ENCODE data around the gene PRSS27. TPM values are rescaled to one million over a fixed set of nuclear protein-coding genes. Genes with fewer than 3 reads are reported as not detected.

The PRSS27 gene
- total and polyA plus RNA-seq, 2 of the 4 experiments (the other 2 are of a cell fraction): under 0.01 to 0.58 TPM

GRCh38 chr16:2761472-2761871 lies 41.4 kb upstream of the PRSS27 start:
- Histone ChIP-seq H3K4me1 (ENCODE audit: control insufficient read depth, insufficient read depth, low read length) (no peaks in the 10 kb centered on the region), H3K18ac (ENCODE audit: low read depth, low read length) (no peak overlapping the region), H3K79me1 (ENCODE audit: low read depth in 1 of 2, low read length in 2 of 2) (peaks cover 55 to 91% of the 10 kb centered on the region in 2 experiments), H2AK5ac (ENCODE audit: low read depth, low read length) (no peak overlapping the region), H3K23ac (ENCODE audit: low read depth, low read length) (no peak overlapping the region), H2BK20ac (ENCODE audit: low read depth, low read length) (no peak overlapping the region), H3K36me3 (ENCODE audit: control insufficient read depth, insufficient read depth, low read length) (peaks cover 86% of the 10 kb centered on the region), H3K9me1 (ENCODE audit: insufficient read depth, low read length) (peaks cover 6% of the 10 kb centered on the region), H2BK5ac (ENCODE audit: low read depth, low read length, poor library complexity, severe bottlenecking) (no peak overlapping the region), H2BK15ac (ENCODE audit: low read depth, low read length) (no peak overlapping the region), H3K27me3 (ENCODE audit: control insufficient read depth, insufficient read depth, low read length) (no peaks in the 10 kb centered on the region), H4K91ac (ENCODE audit: insufficient read depth, low read depth, low read length) (no peak overlapping the region), H3K9me3 (ENCODE audit: control insufficient read depth, insufficient read depth, low read length) (no peaks in the 10 kb centered on the region; the same call in 1 of the 2 replicates), H3K14ac (replicated peaks; ENCODE audit: low read depth, low read length) (no peak overlapping the region), H3K4me3 (ENCODE audit: insufficient read depth, low read depth, low read length) (no peak overlapping the region), H4K20me1 (ENCODE audit: insufficient read depth, low read length) (peaks cover 81% of the 10 kb centered on the region), H3K56ac (ENCODE audit: extremely low read depth, insufficient read depth, low read length) (no peak overlapping the region), H2BK120ac (ENCODE audit: low read depth, low read length) (no peak overlapping the region), H3K4me2 (ENCODE audit: low read depth, low read length) (no peak overlapping the region), H4K5ac (ENCODE audit: low read depth, low read length) (no peak overlapping the region), H4K8ac (ENCODE audit: low read depth in 2 of 2, low read length in 2 of 2) (no peak overlapping the region), H3K4ac (ENCODE audit: low read depth, low read length) (no peak overlapping the region), H2AFZ (replicated peaks; ENCODE audit: low read length, poor library complexity) (no peak overlapping the region), H3K27ac (ENCODE audit: insufficient read depth, low read length) (no peak overlapping the region), H2AK9ac (replicated peaks; ENCODE audit: low read depth, low read length, poor library complexity) (no peak overlapping the region), H3K9ac (ENCODE audit: low read depth, low read length) (no peak overlapping the region)
- no peak for ATAC-seq (ENCODE audit: low read depth)
- ChIA-PET CTCF (no interaction called here), POLR2A (ENCODE audit: unreplicated experiment) (no interaction called here)
- no peak for TF ChIP-seq USF2 (IDR thresholded peaks at IDR 0.05; ENCODE audit: low read depth, low read length)
- no peak for TF ChIP-seq FOS (IDR thresholded peaks at IDR 0.05; ENCODE audit: low read depth, low read length)
- no peak for TF ChIP-seq BHLHE40 (IDR thresholded peaks at IDR 0.05; ENCODE audit: low read depth, low read length)
- no peak for TF ChIP-seq MAFK (IDR thresholded peaks at IDR 0.05; ENCODE audit: low read depth, low read length)
- no peak for TF ChIP-seq NFE2L2 (IDR thresholded peaks at IDR 0.05; ENCODE audit: low read depth, low read length)
- no peak for TF ChIP-seq RCOR1 (IDR thresholded peaks at IDR 0.05; ENCODE audit: insufficient replicate concordance, low read length)
- TF ChIP-seq MXI1 (IDR thresholded peaks at IDR 0.05; ENCODE audit: borderline replicate concordance, low read depth, low read length): no peak
- TF ChIP-seq SMC3 (IDR thresholded peaks at IDR 0.05; ENCODE audit: low read depth, low read length): no peak
- no peak for TF ChIP-seq POLR2A (IDR thresholded peaks at IDR 0.05; ENCODE audit: low read depth, low read length)
- no peak for TF ChIP-seq CTCF (conservative IDR thresholded peaks at IDR 0.05; ENCODE audit: low read depth, low read length)
- TF ChIP-seq MAZ (IDR thresholded peaks at IDR 0.05; ENCODE audit: borderline replicate concordance, low read depth, low read length): no peak
- intact Hi-C loops (cut with micrococcal nuclease) (no loop called here), in situ Hi-C loops (cut with MboI; ENCODE audit: low sequenced_read_pairs) (no loop called here), dilution Hi-C loops (cut with HindIII; ENCODE audit: low sequenced_read_pairs, unreplicated experiment) (no loop called here)
- no TSS peak for BruUV-seq (replicated peaks)
- 100% methylated on average over 7 of the region's 10 CpGs; no CpG with 5 or more reads in 1 of the 2 experiments for WGBS, 2 experiments (ENCODE audit: extremely low coverage in 2 of 2, insufficient read length in 1 of 2)
- no peak for DNase-seq
